ENCODE measurements around the gene GPR176.
A peak's percentile ranks its signal among the peaks of the same experiment; 100 is the strongest.

The GPR176 gene

DNA sequence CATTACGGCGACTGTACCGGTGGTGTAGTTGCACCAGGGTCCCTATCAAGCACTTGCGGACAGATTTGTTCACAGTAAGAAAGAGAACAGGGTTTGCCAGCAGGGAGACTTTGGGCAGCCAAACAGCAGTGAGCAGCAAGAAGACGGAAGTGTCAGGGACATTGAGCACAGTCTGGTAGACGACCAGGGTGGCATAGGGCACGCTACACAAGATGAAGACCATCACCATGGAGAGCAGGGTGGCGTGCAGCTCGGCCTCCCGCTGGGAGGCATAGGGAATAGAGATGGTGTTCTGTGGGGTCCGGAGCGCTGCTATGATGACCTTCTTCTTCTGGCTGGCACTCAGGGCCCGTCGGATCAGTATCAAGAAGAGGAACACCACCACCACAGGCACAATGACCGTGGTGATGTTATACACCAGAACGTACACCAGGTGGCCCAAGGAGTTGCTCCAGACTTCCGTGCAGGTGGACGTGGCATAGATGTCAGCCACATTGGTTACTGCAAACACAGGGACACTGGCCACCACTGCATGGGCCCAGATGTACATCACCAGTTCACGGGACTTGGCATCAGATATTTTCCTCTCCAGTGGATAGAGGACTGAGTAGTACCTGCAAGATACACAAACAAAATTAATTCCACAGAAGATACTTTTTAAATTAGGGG lies 118.3 kb downstream of the GPR176 start:
- TF ChIP-seq, protein P1, sequence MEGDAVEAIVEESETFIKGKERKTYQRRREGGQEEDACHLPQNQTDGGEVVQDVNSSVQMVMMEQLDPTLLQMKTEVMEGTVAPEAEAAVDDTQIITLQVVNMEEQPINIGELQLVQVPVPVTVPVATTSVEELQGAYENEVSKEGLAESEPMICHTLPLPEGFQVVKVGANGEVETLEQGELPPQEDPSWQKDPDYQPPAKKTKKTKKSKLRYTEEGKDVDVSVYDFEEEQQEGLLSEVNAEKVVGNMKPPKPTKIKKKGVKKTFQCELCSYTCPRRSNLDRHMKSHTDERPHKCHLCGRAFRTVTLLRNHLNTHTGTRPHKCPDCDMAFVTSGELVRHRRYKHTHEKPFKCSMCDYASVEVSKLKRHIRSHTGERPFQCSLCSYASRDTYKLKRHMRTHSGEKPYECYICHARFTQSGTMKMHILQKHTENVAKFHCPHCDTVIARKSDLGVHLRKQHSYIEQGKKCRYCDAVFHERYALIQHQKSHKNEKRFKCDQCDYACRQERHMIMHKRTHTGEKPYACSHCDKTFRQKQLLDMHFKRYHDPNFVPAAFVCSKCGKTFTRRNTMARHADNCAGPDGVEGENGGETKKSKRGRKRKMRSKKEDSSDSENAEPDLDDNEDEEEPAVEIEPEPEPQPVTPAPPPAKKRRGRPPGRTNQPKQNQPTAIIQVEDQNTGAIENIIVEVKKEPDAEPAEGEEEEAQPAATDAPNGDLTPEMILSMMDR (IDR thresholded peaks at IDR 0.05; ENCODE audit: low read depth, low read length), result peak; percentile 21
- DNase-seq (ENCODE audit: extremely low read depth, low read depth), result no peak

DNA sequence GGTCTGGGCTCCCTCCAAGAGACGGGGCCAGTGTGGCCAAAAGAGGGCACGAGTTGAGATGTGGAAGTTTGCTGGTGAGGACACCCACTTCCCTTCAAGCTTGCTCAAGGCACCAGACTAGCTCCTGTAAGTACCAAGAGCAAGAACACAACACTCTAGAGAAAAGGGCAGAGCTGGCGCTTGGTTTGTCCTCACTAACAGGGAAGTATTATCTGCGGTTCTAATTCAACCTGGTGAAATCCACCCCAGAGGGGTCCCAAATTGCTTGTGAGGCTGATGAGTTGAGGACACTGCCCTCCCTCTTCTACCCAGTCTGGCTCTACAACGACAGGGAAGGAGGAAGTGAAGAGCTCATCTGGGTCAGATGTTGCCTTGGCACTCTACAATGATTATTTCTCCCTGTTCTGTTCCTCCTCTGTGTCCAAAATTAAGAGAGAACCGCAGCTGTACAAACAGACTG lies 120.5 kb downstream of the GPR176 start:
- no peak for DNase-seq (ENCODE audit: extremely low read depth, low read depth)
- TF ChIP-seq, protein P1 (IDR thresholded peaks at IDR 0.05; ENCODE audit: low read depth, low read length), result no peak

DNA sequence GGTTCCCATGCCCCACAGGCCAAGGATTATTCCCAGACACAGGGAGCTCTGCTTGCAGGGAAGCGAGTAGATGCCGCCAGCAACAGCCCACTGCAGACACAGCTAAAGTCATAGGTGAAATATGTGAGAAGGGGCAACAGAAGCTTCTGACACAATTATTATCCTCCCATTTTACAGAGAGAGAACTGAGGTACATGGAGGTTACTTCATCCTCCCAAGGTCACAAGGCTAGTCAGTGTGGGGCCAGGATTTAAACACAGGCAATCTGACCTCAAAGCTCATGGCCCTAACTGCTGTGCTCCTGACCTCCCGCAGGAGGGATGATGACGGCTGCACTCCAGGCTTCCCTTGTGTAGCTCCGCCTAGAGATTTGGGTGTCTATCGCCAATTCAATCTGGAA lies 121.7 kb downstream of the GPR176 start:
- TF ChIP-seq, protein P1 (IDR thresholded peaks at IDR 0.05; ENCODE audit: low read depth, low read length), result no peak

DNA sequence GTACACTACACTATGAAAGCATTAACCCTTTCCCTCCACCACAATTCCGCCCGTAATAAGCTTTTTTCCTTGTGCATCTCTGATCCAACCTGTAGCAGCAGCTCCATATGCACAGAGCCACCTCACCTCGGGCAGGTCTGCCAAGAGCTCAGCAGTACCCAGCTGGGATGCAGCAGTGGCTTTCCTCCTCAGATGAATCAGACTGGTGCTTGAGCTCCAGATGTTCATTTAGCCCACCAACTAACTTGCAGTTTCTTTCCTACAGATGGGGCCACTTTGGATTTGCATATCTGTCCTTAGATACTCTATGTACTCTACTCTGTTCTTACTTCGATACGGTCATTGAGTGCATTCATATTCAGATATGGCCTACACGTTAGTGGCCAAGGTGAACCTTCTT lies 122.7 kb downstream of the GPR176 start:
- TF ChIP-seq, protein P1 (IDR thresholded peaks at IDR 0.05; ENCODE audit: low read depth, low read length), result no peak

More for the DNA sequence above, 121.7 kb downstream of the GPR176 start:
- no peak for DNase-seq (ENCODE audit: extremely low read depth, low read depth)

DNA sequence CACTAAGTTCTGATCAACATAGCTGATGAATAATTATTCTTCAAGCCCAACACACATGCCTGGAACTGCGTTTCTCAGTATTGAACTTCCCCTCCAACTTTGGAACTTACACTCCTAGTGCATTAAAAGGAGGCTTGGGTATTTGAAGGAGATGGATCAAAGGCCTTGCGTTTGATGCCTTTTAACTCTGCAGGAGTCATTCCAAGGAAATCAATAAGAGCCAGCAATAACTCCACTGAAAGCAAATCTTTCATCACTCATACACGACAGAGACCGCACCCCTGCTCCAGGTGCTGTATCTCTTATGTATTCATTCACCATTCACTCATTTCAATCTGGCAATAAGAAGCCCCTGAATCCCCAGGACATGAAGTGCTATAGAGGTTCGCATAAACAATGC lies 123.5 kb downstream of the GPR176 start:
- no peak for DNase-seq (ENCODE audit: extremely low read depth, low read depth)

More for the DNA sequence above, 122.7 kb downstream of the GPR176 start:
- DNase-seq (ENCODE audit: extremely low read depth, low read depth), result no peak

DNA sequence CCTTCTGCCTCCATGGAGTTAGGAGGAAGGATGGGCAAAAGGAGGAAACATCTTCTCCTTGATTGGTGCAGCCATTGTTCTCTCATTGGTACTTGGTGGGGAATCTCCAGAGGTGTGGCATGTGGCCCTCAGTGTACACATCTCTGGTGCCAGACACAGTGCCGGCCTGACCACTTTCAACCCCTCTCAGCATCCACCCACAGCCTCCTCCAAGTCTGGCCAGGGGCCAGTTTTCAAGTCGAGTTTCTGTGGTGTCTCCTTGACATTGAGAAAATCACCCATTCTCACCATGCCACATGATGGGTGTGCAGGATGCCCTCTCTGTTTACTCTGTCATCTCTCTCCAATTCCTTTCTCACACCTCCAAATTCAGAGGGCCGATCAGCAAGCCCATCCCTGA lies 124.6 kb downstream of the GPR176 start:
- TF ChIP-seq, protein P1 (IDR thresholded peaks at IDR 0.05; ENCODE audit: low read depth, low read length), result no peak
- no peak for DNase-seq (ENCODE audit: extremely low read depth, low read depth)

More for the DNA sequence above, 123.5 kb downstream of the GPR176 start:
- TF ChIP-seq, protein P1 (IDR thresholded peaks at IDR 0.05; ENCODE audit: low read depth, low read length), result no peak

DNA sequence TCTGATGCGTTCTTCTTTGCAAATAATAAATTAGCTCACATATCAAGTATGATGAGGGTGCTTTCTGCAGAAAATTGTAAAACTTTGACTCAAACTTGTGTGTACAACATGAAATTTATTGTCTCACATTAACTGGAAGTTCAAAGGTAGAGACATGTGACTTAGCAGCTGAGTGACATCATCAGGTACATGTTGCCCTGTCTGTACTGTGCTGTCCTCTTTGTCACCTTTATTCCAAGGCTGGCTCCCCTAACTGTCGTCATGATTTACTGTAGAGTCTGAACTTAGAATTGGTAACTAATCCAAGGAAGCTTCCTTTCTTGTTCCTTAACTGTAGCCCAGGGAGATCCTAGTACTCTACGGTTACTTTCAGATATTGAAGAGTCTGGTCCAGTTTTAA lies 125.1 kb downstream of the GPR176 start:
- no peak for DNase-seq (ENCODE audit: extremely low read depth, low read depth)
- TF ChIP-seq, protein P1 (IDR thresholded peaks at IDR 0.05; ENCODE audit: low read depth, low read length), result no peak
